ENCODE results near the gene RXRB. TPM values are rescaled to one million over a fixed set of nuclear protein-coding genes. Genes with fewer than 3 reads are reported as not detected.

Gene RXRB
- polyA plus RNA-seq, 1 of the 3 experiments (the other 2 are of a cell fraction), result 45.8 TPM

DNA sequence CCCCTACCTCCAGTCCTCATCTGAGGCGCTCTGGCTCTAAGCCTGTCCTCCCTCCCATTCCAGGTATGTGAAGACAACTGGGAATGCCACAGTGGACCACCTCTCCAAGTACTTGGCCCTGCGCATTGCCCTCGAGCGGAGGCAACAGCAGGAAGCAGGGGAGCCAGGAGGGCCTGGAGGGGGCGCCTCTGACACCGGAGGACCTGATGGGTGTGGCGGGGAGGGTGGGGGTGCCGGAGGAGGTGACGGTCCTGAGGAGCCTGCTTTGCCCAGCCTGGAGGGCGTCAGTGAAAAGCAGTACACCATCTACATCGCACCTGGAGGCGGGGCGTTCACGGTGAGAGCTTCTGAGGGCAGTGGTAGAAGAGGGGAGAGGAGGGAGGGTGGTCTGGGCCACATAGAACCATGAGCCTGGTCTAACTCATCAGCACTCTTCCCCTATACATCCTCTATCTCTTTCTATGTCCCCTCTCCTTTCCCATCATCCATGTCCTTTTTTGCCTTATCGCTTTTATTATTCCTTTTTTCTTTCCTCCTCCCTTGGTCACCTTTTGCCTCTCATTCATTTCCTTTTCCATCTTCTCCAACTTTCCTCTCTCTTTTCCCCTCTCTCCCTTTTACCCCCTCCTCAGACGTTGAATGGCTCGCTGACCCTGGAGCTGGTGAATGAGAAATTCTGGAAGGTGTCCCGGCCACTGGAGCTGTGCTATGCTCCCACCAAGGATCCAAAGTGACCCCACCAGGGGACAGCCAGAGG, 11.4 kb upstream of the RXRB start:
- Histone ChIP-seq H3K9me3 (no peaks in the 10 kb centered on the region), H3K9me2 (no peaks in the 10 kb centered on the region), H3K27ac (ENCODE audit: low read depth in 2 of 2, low read length in 1 of 2) (no peak overlapping the region), H2AFZ (ENCODE audit: low read depth) (no peak overlapping the region), H3K79me2 (ENCODE audit: insufficient read depth) (peaks cover 14% of the 10 kb centered on the region; the same call in 1 of the 2 replicates), H3F3A (replicated peaks; ENCODE audit: insufficient read depth) (peaks cover 3% of the 10 kb centered on the region), H3K4me2 (no peak overlapping the region), H3K27me3 (ENCODE audit: insufficient read depth) (no peaks in the 10 kb centered on the region), H3K9ac (no peak overlapping the region), H4K20me1 (ENCODE audit: insufficient read depth) (no peaks in the 10 kb centered on the region), H3K4me3 (ENCODE audit: low read depth in 2 of 2, low read length in 1 of 2) (no peak overlapping the region), H3K36me3 (replicated peaks in 1 of 2; ENCODE audit: control insufficient read depth in 1 of 2, insufficient read depth in 2 of 2, low read length in 1 of 2) (peaks cover 10 to 19% of the 10 kb centered on the region in 2 experiments), H3K4me1 (ENCODE audit: control insufficient read depth in 1 of 2, insufficient read depth in 2 of 2, low read depth in 1 of 2, low read length in 1 of 2) (peaks cover 4 to 31% of the 10 kb centered on the region in 2 experiments; a peak in 3 of 4 replicates)
- ChIA-PET POLR2A (interaction anchor here (1.0 to 1.4 kb wide), 2 partner anchors 17 to 60 kb away, joined by 3 to 4 read pairs; partner anchors contain the start of genes RPS18 and VPS52), CTCF (interaction anchor here (0.6 to 3.5 kb wide), 5 partner anchors 20 to 50 kb away, joined by 3 to 14 read pairs (median 4); no protein-coding TSS in a partner anchor)
- TF ChIP-seq REST (IDR thresholded peaks at IDR 0.05; ENCODE audit: low read depth, low read length), result no peak
- no peak for TF ChIP-seq FOSL2 (IDR thresholded peaks at IDR 0.05; ENCODE audit: borderline replicate concordance, low read depth)
- no peak for TF ChIP-seq POLR2AphosphoS5 (IDR thresholded peaks at IDR 0.05; ENCODE audit: low read depth, low read length)
- TF ChIP-seq EZH2phosphoT487 (IDR thresholded peaks at IDR 0.05; ENCODE audit: borderline replicate concordance, low read depth), result no peak
- no peak for TF ChIP-seq TEAD4 (IDR thresholded peaks at IDR 0.05; ENCODE audit: borderline replicate concordance, insufficient read depth)
- no peak for TF ChIP-seq TCF12 (IDR thresholded peaks at IDR 0.05)
- no peak for TF ChIP-seq MXI1 (IDR thresholded peaks at IDR 0.05; ENCODE audit: low read depth, low read length)
- no peak for TF ChIP-seq NRF1 (IDR thresholded peaks at IDR 0.05; ENCODE audit: low read depth, low read length)
- TF ChIP-seq, protein P1, sequence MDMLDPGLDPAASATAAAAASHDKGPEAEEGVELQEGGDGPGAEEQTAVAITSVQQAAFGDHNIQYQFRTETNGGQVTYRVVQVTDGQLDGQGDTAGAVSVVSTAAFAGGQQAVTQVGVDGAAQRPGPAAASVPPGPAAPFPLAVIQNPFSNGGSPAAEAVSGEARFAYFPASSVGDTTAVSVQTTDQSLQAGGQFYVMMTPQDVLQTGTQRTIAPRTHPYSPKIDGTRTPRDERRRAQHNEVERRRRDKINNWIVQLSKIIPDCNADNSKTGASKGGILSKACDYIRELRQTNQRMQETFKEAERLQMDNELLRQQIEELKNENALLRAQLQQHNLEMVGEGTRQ (IDR thresholded peaks at IDR 0.05; ENCODE audit: borderline replicate concordance, low read depth, low read length), result no peak
- no peak for TF ChIP-seq EP300 (IDR thresholded peaks at IDR 0.05; ENCODE audit: borderline replicate concordance in 1 of 2, low read depth in 1 of 2, low read length in 1 of 2)
- TF ChIP-seq RFX5 (IDR thresholded peaks at IDR 0.05; ENCODE audit: low read length), result no peak
- TF ChIP-seq SMC3 (IDR thresholded peaks at IDR 0.05; ENCODE audit: low read depth, low read length), result no peak
- TF ChIP-seq NFIC (IDR thresholded peaks at IDR 0.05; ENCODE audit: borderline replicate concordance), result no peak
- TF ChIP-seq TAF1 (IDR thresholded peaks at IDR 0.05; ENCODE audit: borderline replicate concordance, low read depth, low read length), result no peak
- no peak for TF ChIP-seq RXRA (IDR thresholded peaks at IDR 0.05; ENCODE audit: borderline replicate concordance, low read depth)
- TF ChIP-seq, protein P2, sequence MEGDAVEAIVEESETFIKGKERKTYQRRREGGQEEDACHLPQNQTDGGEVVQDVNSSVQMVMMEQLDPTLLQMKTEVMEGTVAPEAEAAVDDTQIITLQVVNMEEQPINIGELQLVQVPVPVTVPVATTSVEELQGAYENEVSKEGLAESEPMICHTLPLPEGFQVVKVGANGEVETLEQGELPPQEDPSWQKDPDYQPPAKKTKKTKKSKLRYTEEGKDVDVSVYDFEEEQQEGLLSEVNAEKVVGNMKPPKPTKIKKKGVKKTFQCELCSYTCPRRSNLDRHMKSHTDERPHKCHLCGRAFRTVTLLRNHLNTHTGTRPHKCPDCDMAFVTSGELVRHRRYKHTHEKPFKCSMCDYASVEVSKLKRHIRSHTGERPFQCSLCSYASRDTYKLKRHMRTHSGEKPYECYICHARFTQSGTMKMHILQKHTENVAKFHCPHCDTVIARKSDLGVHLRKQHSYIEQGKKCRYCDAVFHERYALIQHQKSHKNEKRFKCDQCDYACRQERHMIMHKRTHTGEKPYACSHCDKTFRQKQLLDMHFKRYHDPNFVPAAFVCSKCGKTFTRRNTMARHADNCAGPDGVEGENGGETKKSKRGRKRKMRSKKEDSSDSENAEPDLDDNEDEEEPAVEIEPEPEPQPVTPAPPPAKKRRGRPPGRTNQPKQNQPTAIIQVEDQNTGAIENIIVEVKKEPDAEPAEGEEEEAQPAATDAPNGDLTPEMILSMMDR (IDR thresholded peaks at IDR 0.05), result no peak
- TF ChIP-seq CHD2 (IDR thresholded peaks at IDR 0.05; ENCODE audit: low read length, partially characterized antibody), result no peak
- no peak for TF ChIP-seq FOXM1 (IDR thresholded peaks at IDR 0.05; ENCODE audit: low read depth)
- no peak for TF ChIP-seq GABPA (IDR thresholded peaks at IDR 0.05; ENCODE audit: low read depth)
- 85% methylated on average over 9 of the region's 18 CpGs for WGBS (ENCODE audit: low lambda C conversion rate)
- peak; percentile 10 for DNase-seq

Data from SK-N-SH (cell line).